Measurements from ENCODE around the gene ZNF764.

The ZNF764 gene

DNA sequence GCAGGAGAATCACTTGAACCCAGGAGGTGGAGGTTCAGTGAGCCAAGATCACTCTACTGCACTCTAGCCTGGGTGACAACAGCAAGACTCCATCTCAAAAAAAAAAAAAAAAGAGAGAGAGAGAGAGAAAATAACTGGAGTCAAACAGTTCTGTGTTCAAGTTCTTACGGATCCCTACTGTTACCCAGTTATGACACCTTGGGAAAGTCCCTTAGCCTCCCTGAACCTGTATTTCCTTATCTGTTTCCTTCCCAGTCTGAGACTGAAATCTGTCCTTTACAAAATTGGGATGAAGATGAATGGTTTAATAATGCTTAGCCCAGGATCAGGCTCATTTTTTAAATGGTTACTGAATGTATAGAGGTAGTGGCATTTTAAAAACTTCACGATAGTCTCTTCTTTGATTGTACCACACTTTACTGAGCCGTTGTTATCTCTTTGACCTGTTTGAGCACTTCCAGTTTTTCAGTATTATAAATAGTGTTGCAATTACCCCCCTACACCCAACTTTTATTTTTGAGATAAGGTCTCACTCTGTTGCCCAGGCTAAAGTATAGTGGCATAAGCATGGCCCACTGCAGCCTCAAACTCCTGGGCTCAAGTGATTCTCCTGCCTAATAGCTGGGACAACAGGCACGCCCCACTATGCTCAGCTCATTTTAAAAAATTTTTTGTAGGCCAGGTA lies 49.0 kb downstream of the ZNF764 start:
- H3K36me3 ChIP-seq (replicated peaks) = no peaks in the 10 kb centered on the region
- H3K27me3 ChIP-seq (replicated peaks) = no peaks in the 10 kb centered on the region
- H3K27ac ChIP-seq = no peak overlapping the region
- in situ Hi-C loops (cut with HindIII; ENCODE audit: low pct_ligation_motif_present, low sequenced_read_pairs) = no loop called here
- no peak for DNase-seq
- H3K4me3 ChIP-seq (ENCODE audit: low read depth, low read length) = no peak overlapping the region
- TF ChIP-seq, protein P1, sequence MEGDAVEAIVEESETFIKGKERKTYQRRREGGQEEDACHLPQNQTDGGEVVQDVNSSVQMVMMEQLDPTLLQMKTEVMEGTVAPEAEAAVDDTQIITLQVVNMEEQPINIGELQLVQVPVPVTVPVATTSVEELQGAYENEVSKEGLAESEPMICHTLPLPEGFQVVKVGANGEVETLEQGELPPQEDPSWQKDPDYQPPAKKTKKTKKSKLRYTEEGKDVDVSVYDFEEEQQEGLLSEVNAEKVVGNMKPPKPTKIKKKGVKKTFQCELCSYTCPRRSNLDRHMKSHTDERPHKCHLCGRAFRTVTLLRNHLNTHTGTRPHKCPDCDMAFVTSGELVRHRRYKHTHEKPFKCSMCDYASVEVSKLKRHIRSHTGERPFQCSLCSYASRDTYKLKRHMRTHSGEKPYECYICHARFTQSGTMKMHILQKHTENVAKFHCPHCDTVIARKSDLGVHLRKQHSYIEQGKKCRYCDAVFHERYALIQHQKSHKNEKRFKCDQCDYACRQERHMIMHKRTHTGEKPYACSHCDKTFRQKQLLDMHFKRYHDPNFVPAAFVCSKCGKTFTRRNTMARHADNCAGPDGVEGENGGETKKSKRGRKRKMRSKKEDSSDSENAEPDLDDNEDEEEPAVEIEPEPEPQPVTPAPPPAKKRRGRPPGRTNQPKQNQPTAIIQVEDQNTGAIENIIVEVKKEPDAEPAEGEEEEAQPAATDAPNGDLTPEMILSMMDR (IDR thresholded peaks at IDR 0.05; ENCODE audit: low read depth, low read length, missing control alignments) = no peak
